ENCODE data around the gene CNDP1.

The CNDP1 gene

GRCh38 chr18:74546007-74546406 lies 11.7 kb downstream of the CNDP1 start:
- no peaks in the 10 kb centered on the region for H3K9me3 ChIP-seq (ENCODE audit: control insufficient read depth, insufficient read depth, low read depth, low read length)
- no peak for TF ChIP-seq ZNF169 (tag by site-specific recombination; IDR thresholded peaks at IDR 0.05)
- CTCF ChIA-PET, result interaction anchor here (1.1 kb wide), 1 partner anchor 193 kb away, joined by 8 read pairs; no protein-coding TSS in a partner anchor
- no peak overlapping the region for H3K27ac ChIP-seq (ENCODE audit: extremely low read depth, low read depth, low read length)
- no peaks in the 10 kb centered on the region for H3K36me3 ChIP-seq (ENCODE audit: control insufficient read depth in 2 of 2, insufficient read depth in 1 of 2, low read length in 2 of 2)
- no peaks in the 10 kb centered on the region for H3K4me1 ChIP-seq (ENCODE audit: control insufficient read depth, insufficient read depth, low read length)
- POLR2A ChIA-PET, result no interaction called here
- no peak overlapping the region for H3K4me3 ChIP-seq (ENCODE audit: low read depth, low read length)

GRCh38 chr18:74546751-74547530 lies 12.6 kb downstream of the CNDP1 start:
- no peak overlapping the region for H3K27ac ChIP-seq (ENCODE audit: extremely low read depth, low read depth, low read length)
- no peaks in the 10 kb centered on the region for H3K36me3 ChIP-seq (ENCODE audit: control insufficient read depth in 2 of 2, insufficient read depth in 1 of 2, low read length in 2 of 2)
- ChIA-PET CTCF (interaction anchor here (0.6 to 1.1 kb wide), 2 partner anchors 194 to 337 kb away, joined by 4 to 8 read pairs; no protein-coding TSS in a partner anchor), POLR2A (no interaction called here)
- no peak overlapping the region for H3K4me3 ChIP-seq (ENCODE audit: low read depth, low read length)
- no peak for TF ChIP-seq ZNF10 (tag by site-specific recombination; IDR thresholded peaks at IDR 0.05)
- TF ChIP-seq SCRT2 (tag by site-specific recombination; IDR thresholded peaks at IDR 0.05), result no peak
- TF ChIP-seq ZNF670 (tag by site-specific recombination; IDR thresholded peaks at IDR 0.05; ENCODE audit: low read depth), result no peak
- TF ChIP-seq INSM2 (tag by site-specific recombination; IDR thresholded peaks at IDR 0.05), result no peak
- TF ChIP-seq ZFP3 (tag by site-specific recombination; IDR thresholded peaks at IDR 0.05; ENCODE audit: low read depth), result no peak
- TF ChIP-seq ZNF394 (tag by site-specific recombination; IDR thresholded peaks at IDR 0.05; ENCODE audit: borderline replicate concordance), result no peak
- TF ChIP-seq ZNF350 (tag by site-specific recombination; IDR thresholded peaks at IDR 0.05), result no peak
- no peak for TF ChIP-seq ZNF571 (tag by site-specific recombination; IDR thresholded peaks at IDR 0.05)
- no peak for TF ChIP-seq ZNF701 (tag by site-specific recombination; IDR thresholded peaks at IDR 0.05)
- TF ChIP-seq ZNF692 (tag by site-specific recombination; IDR thresholded peaks at IDR 0.05), result no peak
- TF ChIP-seq ZBTB6 (tag by site-specific recombination; IDR thresholded peaks at IDR 0.05), result no peak
- no peak for TF ChIP-seq TRIM28 (IDR thresholded peaks at IDR 0.05; ENCODE audit: borderline replicate concordance, low read length)
- no peak for TF ChIP-seq ZBTB10 (tag by site-specific recombination; IDR thresholded peaks at IDR 0.05)
- TF ChIP-seq KLF8 (tag by site-specific recombination; IDR thresholded peaks at IDR 0.05), result no peak
- no peak for TF ChIP-seq ZNF449 (tag by site-specific recombination; IDR thresholded peaks at IDR 0.05)
- no peak for TF ChIP-seq WT1 (tag by site-specific recombination; IDR thresholded peaks at IDR 0.05)
- no peak for TF ChIP-seq SP7 (tag by site-specific recombination; IDR thresholded peaks at IDR 0.05)
- no peaks in the 10 kb centered on the region for H3K9me3 ChIP-seq (ENCODE audit: control insufficient read depth, insufficient read depth, low read depth, low read length)
- H3K4me1 ChIP-seq (ENCODE audit: control insufficient read depth, insufficient read depth, low read length), result no peaks in the 10 kb centered on the region

Data from HEK293 (cell line).